Right cardiac atrium (tissue), 5 donors: ENCODE results near the gene CCND3. TPM values are rescaled to one million over a fixed set of nuclear protein-coding genes. Genes with fewer than 3 reads are reported as not detected.

ENCODE experiments used
- ATAC-seq, 2 donors: fragments of 200-7000 bp; cut with Tn5 transposase; one replicate each; pipeline versions ENCODE4 v1.8.0 to v1.9.1; 2020; ENCODE audit warnings: moderate library complexity in 2 of 2, mild to moderate bottlenecking in 1 of 2
- DNase-seq, 3 donors: peaks; one replicate each; pipeline ENCODE4 v3.0.0-alpha.2; 2020
- H3K27ac ChIP-seq: one replicate; pipeline ENCODE4 v1.5.1; 2013; ENCODE audit warnings: mild to moderate bottlenecking, low read length, control low read depth, moderate library complexity
- H3K27me3 ChIP-seq: one replicate; pipeline ENCODE4 v1.6.1; 2013; ENCODE audit not compliant: control insufficient read depth, insufficient read depth
- H3K4me1 ChIP-seq: one replicate; pipeline ENCODE4 v1.6.1; 2013; ENCODE audit warnings: low read length; ENCODE audit not compliant: control insufficient read depth, insufficient read depth
- H3K4me3 ChIP-seq: one replicate; pipeline ENCODE4 v1.5.1; 2013; ENCODE audit warnings: low read length, control low read depth
- H3K9me3 ChIP-seq: one replicate; pipeline ENCODE4 v1.6.1; 2013; ENCODE audit warnings: low read length; ENCODE audit not compliant: control insufficient read depth
- WGBS: extraction: QIAGEN DNeasy Blood & Tissue Kit; methylation state at CpG from one replicate; pipeline ENCODE4 v1.1.7; 2013; 5-methylcytosine and 5-hydroxymethylcytosine counted together
- intact Hi-C, 4 donors: fragments of 100-400 bp; cut with DNase I; formaldehyde crosslinking; loops; one replicate each; pipeline versions ENCODE4 v1.11.0 to v1.14.0; 2022 to 2023
- polyA plus RNA-seq: library from polyadenylated mRNA; stranded (reverse); fragments of 200-250 nt; gene quantifications from one replicate; pipeline ENCODE4 v1.2.3, GENCODE V29; 2013
- total RNA-seq, 4 donors: library from RNA; stranded (reverse); fragmentation: NEBNext Ultra II Directional; extraction: Animal tissue kit (Norgen Biotek cat#: 25700); gene quantifications; one replicate each; pipeline ENCODE4 v1.2.1, GENCODE V29; 2021
- donor health status: healthy with polysubstance abuse.
- donor health status: DM: no; HTN: yes; CAD: no.
- donor health status: DM: no; HTN: no; CAD: no.
- donor health status: DM: no; HTN: yes; CAD: no; lungs with severe emphysema.
- donor health status: DM: yes; HTN: yes; CAD: no.

Gene CCND3
- total and polyA plus RNA-seq, 5 donors = 52.2 to 72.1 (median 59.6) TPM

GRCh38 chr6:41894366-41895299, 47.0 kb downstream of the CCND3 start:
- DNase-seq = no peak
- peak; percentile 71 to 80 for ATAC-seq
- H3K27me3 ChIP-seq = no peaks in the 10 kb centered on the region
- no peaks in the 10 kb centered on the region for H3K9me3 ChIP-seq
- H3K4me1 ChIP-seq = peaks cover 4% of the 10 kb centered on the region
- H3K27ac ChIP-seq = no peak overlapping the region
- 2% methylated on average over 56 of the region's 56 CpGs for WGBS
- peak overlapping the region; percentile 82 for H3K4me3 ChIP-seq
- intact Hi-C loops = no loop called here

GRCh38 chr6:41892921-41893564, 48.6 kb downstream of the CCND3 start:
- intact Hi-C loops = no loop called here
- Histone ChIP-seq H3K4me1 (peaks cover 4% of the 10 kb centered on the region), H3K4me3 (no peak overlapping the region), H3K27ac (no peak overlapping the region), H3K27me3 (no peaks in the 10 kb centered on the region), H3K9me3 (no peaks in the 10 kb centered on the region)
- no peak for DNase-seq
- WGBS = 57% methylated on average over 4 of the region's 4 CpGs
- ATAC-seq = no peak

- Histone ChIP-seq H3K9me3 (no peaks in the 10 kb centered on the region), H3K4me3 (no peak overlapping the region), H3K27ac (no peak overlapping the region), H3K27me3 (no peaks in the 10 kb centered on the region), H3K4me1 (no peaks in the 10 kb centered on the region)
- DNase-seq = no peak
- no peak for ATAC-seq
- intact Hi-C loops = no loop called here
- 63% methylated on average over 4 of the region's 4 CpGs for WGBS
These were observed 54.3 kb downstream of the CCND3 start for GRCh38 chr6:41887331-41887751.

- no peaks in the 10 kb centered on the region for H3K9me3 ChIP-seq
- H3K27ac ChIP-seq = no peak overlapping the region
- no peaks in the 10 kb centered on the region for H3K4me1 ChIP-seq
- intact Hi-C loops = no loop called here
- DNase-seq (no peak), ATAC-seq (no peak)
- no peak overlapping the region for H3K4me3 ChIP-seq
- no peaks in the 10 kb centered on the region for H3K27me3 ChIP-seq
- WGBS = 91% methylated on average over 1 of the region's 1 CpG
These were observed 55.7 kb downstream of the CCND3 start for GRCh38 chr6:41885930-41886329.

- Histone ChIP-seq H3K4me3 (no peak overlapping the region), H3K4me1 (no peaks in the 10 kb centered on the region), H3K9me3 (no peaks in the 10 kb centered on the region), H3K27ac (no peak overlapping the region), H3K27me3 (no peaks in the 10 kb centered on the region)
- WGBS = 77% methylated on average over 5 of the region's 5 CpGs
- no peak for DNase-seq
- no peak for ATAC-seq
- intact Hi-C loops = no loop called here
These were observed 56.7 kb downstream of the CCND3 start for GRCh38 chr6:41884957-41885356.

Other genes with a start within 250 kb of the CCND3 start
- gene TFEB, start 206.2 kb downstream of the CCND3 start, total RNA-seq = 10 to 100 TPM; 31.6 to 51.1 (median 46.2) TPM
- 33.4 TPM for gene TFEB, start 206.2 kb downstream of the CCND3 start, polyA plus RNA-seq
- gene PGC, start 194.4 kb downstream of the CCND3 start, total RNA-seq = under 1 TPM in 1 of 4 donors, not detected in 3; 0.42 TPM
- 1.00 TPM for gene PGC, start 194.4 kb downstream of the CCND3 start, polyA plus RNA-seq
- 1 to 10 TPM; 3.7 to 6.9 (median 4.8) TPM for gene FRS3, start 161.9 kb downstream of the CCND3 start, total RNA-seq
- gene FRS3, start 161.9 kb downstream of the CCND3 start, polyA plus RNA-seq = 5.5 TPM
- gene PRICKLE4, start 161.0 kb downstream of the CCND3 start, total RNA-seq = 1 to 10 TPM; 2.2 to 4.0 (median 3.2) TPM
- 1.7 TPM for gene PRICKLE4, start 161.0 kb downstream of the CCND3 start, polyA plus RNA-seq
- 100 to 1,000 TPM; 123 to 162 (median 140) TPM for gene TOMM6, start 154.1 kb downstream of the CCND3 start, total RNA-seq
- 228 TPM for gene TOMM6, start 154.1 kb downstream of the CCND3 start, polyA plus RNA-seq
- gene USP49, start 46.4 kb downstream of the CCND3 start, total RNA-seq = 1 to 10 TPM; 1.8 to 2.6 (median 2.3) TPM
- gene USP49, start 46.4 kb downstream of the CCND3 start, polyA plus RNA-seq = 1.5 TPM
- gene MED20, start 20.7 kb downstream of the CCND3 start, total RNA-seq = 10 to 100 TPM; 12.6 to 16.0 (median 14.1) TPM
- gene MED20, start 20.7 kb downstream of the CCND3 start, polyA plus RNA-seq = 9.4 TPM
- 10 to 100 TPM in 2 of 4 donors, 1 to 10 TPM in 2; 7.4 to 12.4 (median 9.5) TPM for gene BYSL, start 20.3 kb downstream of the CCND3 start, total RNA-seq
- gene BYSL, start 20.3 kb downstream of the CCND3 start, polyA plus RNA-seq = 6.5 TPM
- 10 to 100 TPM; 21.6 to 29.6 (median 26.9) TPM for gene TAF8, start 108.7 kb upstream of the CCND3 start, total RNA-seq
- 21.8 TPM for gene TAF8, start 108.7 kb upstream of the CCND3 start, polyA plus RNA-seq
- 1 to 10 TPM in 3 of 4 donors, under 1 TPM in 1; 0.64 to 2.4 (median 1.6) TPM for gene C6orf132, start 200.8 kb upstream of the CCND3 start, total RNA-seq
- 1.8 TPM for gene C6orf132, start 200.8 kb upstream of the CCND3 start, polyA plus RNA-seq
- gene GUCA1A, start 231.6 kb upstream of the CCND3 start, total RNA-seq = not detected
- gene GUCA1A, start 231.6 kb upstream of the CCND3 start, polyA plus RNA-seq = not detected